ENCODE measurements around the gene CPA1.

DNA sequence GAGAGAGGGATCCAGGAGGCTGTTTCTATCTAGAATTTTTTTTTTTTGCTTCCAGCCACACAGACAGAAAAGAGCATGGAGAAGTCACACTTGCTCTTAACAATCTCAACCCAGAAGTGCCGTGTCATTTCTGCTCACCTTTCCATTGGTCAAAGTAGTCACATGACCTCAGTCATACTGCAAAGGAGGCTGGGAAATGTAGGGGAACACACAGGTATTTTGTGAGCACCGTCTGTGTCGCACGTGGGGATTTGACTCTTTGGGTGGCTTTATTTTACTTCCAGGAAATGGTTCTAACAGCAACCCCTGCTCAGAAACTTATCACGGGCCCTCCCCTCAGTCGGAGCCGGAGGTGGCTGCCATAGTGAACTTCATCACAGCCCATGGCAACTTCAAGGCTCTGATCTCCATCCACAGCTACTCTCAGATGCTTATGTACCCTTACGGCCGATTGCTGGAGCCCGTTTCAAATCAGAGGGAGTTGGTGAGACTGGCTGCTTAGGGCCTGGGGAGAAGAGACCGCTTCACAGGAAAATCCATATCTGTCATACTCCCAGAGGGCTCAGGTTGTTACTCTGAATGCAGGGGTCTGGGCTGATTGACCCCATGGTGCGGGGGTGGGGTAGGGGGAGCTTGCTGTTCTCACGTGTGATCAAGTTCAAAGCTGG, 13.1 kb upstream of the CPA1 start:
- TF ChIP-seq POLR2AphosphoS5 (IDR thresholded peaks at IDR 0.05; ENCODE audit: borderline replicate concordance, low read depth, low read length) (no peak), EZH2 (IDR thresholded peaks at IDR 0.05) (no peak), FOXP2 (optimal IDR thresholded peaks at IDR 0.05; ENCODE audit: control extremely low read depth, extremely low read length, insufficient read depth) (no peak)

Data from SK-N-MC (cell line).